ENCODE data around the gene SKP2.

DNA sequence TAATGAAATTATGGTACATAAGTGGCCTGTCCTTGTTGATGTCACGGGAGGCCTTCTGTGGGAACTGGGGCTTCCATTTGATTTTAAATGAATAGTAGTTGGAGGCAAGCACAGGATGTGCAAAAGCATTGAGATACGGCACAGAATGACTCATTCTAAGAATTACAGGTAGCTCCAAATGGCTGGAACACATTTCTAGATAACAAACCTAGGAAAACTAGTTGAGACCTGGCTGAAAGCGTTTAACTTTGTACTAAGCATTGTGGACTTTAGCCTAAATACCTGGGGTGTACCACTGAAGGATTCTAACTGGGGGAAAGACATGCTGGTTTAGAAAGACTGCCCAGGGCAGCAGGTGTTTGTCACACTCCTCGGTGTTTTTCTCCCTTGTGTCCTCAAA lies 9.4 kb downstream of the SKP2 start:
- no peak for TF ChIP-seq CTCF (IDR thresholded peaks at IDR 0.05)
- TF ChIP-seq POLR2A (IDR thresholded peaks at IDR 0.05) = no peak

Data from testis (tissue), 2 donors.